ENCODE results near the gene FLCN. TPM values are rescaled to one million over a fixed set of nuclear protein-coding genes. Genes with fewer than 3 reads are reported as not detected.

Gene FLCN
- total RNA-seq, 2 experiments from 2014 or later, result 15.4 to 17.2 TPM

GRCh38 chr17:17226451-17227265 is 10.3 kb downstream of the FLCN start:
- Mint-ChIP-seq H3K4me3 (no peak overlapping the region), H3K4me1 (ENCODE audit: low read depth) (no peaks in the 10 kb centered on the region), H3K36me3 (ENCODE audit: low read depth) (peaks cover 23% of the 10 kb centered on the region), H3K27me3 (no peaks in the 10 kb centered on the region), H3K27ac (no peak overlapping the region), H3K9me3 (no peaks in the 10 kb centered on the region)
- TF ChIP-seq CTCF (IDR thresholded peaks at IDR 0.05), result no peak
- CTCF ChIA-PET, result no interaction called here
- DNase-seq (no peak), ATAC-seq (no peak)
- POLR2A ChIA-PET, result interaction anchor here (1.2 to 2.0 kb wide), 4 partner anchors 10 to 57 kb away, joined by 3 to 12 read pairs (median 3); partner anchors contain the start of gene FLCN
- intact Hi-C loops (cut with micrococcal nuclease), result no loop called here

- CTCF ChIA-PET, result no interaction called here
- Mint-ChIP-seq H3K27ac (no peak overlapping the region), H3K4me1 (ENCODE audit: low read depth) (no peaks in the 10 kb centered on the region), H3K9me3 (no peaks in the 10 kb centered on the region), H3K36me3 (ENCODE audit: low read depth) (peaks cover 23% of the 10 kb centered on the region), H3K27me3 (no peaks in the 10 kb centered on the region), H3K4me3 (no peak overlapping the region)
- intact Hi-C loops (cut with micrococcal nuclease), result no loop called here
- no peak for TF ChIP-seq CTCF (IDR thresholded peaks at IDR 0.05)
- POLR2A ChIA-PET, result interaction anchor here (1.2 to 2.0 kb wide), 3 partner anchors 10 to 58 kb away, joined by 3 to 12 read pairs (median 3); partner anchors contain the start of gene FLCN
- ATAC-seq (no peak), DNase-seq (no peak)
Observed at GRCh38 chr17:17225901-17226300, 11.1 kb downstream of the FLCN start.

- POLR2A ChIA-PET, result interaction anchor here (1.6 kb wide), 1 partner anchor 13 kb away, joined by 4 read pairs; the partner anchor contains the start of gene FLCN
- ATAC-seq, result no peak
- no peak for DNase-seq
- CTCF ChIA-PET, result no interaction called here
- Mint-ChIP-seq H3K27me3 (no peaks in the 10 kb centered on the region), H3K27ac (no peak overlapping the region), H3K4me1 (ENCODE audit: low read depth) (no peaks in the 10 kb centered on the region), H3K36me3 (ENCODE audit: low read depth) (peaks cover 23% of the 10 kb centered on the region), H3K4me3 (no peak overlapping the region), H3K9me3 (no peaks in the 10 kb centered on the region)
- TF ChIP-seq CTCF (IDR thresholded peaks at IDR 0.05), result no peak
- intact Hi-C loops (cut with micrococcal nuclease), result no loop called here
Observed at GRCh38 chr17:17224137-17224536, 12.8 kb downstream of the FLCN start.

GRCh38 chr17:17223736-17224135 is 13.2 kb downstream of the FLCN start:
- no peaks in the 10 kb centered on the region for H3K9me3 Mint-ChIP-seq

More at GRCh38 chr17:17223736-17224135, 13.2 kb downstream of the FLCN start:
- Mint-ChIP-seq H3K4me3 (no peak overlapping the region), H3K4me1 (ENCODE audit: low read depth) (no peaks in the 10 kb centered on the region), H3K27me3 (no peaks in the 10 kb centered on the region), H3K36me3 (ENCODE audit: low read depth) (peaks cover 25% of the 10 kb centered on the region), H3K27ac (no peak overlapping the region)
- TF ChIP-seq CTCF (IDR thresholded peaks at IDR 0.05), result no peak
- ChIA-PET CTCF (no interaction called here), POLR2A (interaction anchor here (1.1 to 1.6 kb wide), 2 partner anchors 13 to 27 kb away, joined by 4 read pairs; partner anchors contain the start of gene FLCN)
- ATAC-seq (no peak), DNase-seq (no peak)
- intact Hi-C loops (cut with micrococcal nuclease), result no loop called here

All from activated CD8-positive, alpha-beta T cell treated with anti-CD3 and anti-CD28 coated beads for 36 hours (primary cell).